Measurements from ENCODE around the gene LRRC7.

LRRC7 gene

DNA sequence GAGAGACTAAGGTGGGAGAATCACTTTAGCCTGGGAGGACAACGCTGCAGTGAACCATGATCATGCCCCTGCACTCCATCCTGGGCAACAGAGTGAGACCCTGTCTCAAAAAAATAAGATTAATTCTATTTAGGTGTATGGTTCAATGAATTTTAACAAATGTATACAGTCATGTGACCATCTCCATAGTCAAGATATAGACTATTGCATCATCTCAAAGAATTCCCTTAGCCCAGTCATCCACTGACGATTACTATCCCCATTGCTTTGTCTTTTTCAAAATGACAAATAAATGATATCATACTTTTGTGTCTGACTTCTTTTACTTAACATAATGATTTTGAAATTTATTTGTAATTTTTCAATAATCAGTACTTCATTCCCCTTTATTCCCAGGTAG is 260.0 kb downstream of the LRRC7 start:
- in situ Hi-C loops (cut with HindIII; ENCODE audit: low sequenced_read_pairs): no loop called here
- no peak for DNase-seq (ENCODE audit: low read depth)
- TF ChIP-seq, protein P1, sequence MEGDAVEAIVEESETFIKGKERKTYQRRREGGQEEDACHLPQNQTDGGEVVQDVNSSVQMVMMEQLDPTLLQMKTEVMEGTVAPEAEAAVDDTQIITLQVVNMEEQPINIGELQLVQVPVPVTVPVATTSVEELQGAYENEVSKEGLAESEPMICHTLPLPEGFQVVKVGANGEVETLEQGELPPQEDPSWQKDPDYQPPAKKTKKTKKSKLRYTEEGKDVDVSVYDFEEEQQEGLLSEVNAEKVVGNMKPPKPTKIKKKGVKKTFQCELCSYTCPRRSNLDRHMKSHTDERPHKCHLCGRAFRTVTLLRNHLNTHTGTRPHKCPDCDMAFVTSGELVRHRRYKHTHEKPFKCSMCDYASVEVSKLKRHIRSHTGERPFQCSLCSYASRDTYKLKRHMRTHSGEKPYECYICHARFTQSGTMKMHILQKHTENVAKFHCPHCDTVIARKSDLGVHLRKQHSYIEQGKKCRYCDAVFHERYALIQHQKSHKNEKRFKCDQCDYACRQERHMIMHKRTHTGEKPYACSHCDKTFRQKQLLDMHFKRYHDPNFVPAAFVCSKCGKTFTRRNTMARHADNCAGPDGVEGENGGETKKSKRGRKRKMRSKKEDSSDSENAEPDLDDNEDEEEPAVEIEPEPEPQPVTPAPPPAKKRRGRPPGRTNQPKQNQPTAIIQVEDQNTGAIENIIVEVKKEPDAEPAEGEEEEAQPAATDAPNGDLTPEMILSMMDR (IDR thresholded peaks at IDR 0.05; ENCODE audit: low read depth, low read length, missing control alignments): no peak
- H3K4me3 ChIP-seq (ENCODE audit: low read depth, low read length): no peak overlapping the region

DNA sequence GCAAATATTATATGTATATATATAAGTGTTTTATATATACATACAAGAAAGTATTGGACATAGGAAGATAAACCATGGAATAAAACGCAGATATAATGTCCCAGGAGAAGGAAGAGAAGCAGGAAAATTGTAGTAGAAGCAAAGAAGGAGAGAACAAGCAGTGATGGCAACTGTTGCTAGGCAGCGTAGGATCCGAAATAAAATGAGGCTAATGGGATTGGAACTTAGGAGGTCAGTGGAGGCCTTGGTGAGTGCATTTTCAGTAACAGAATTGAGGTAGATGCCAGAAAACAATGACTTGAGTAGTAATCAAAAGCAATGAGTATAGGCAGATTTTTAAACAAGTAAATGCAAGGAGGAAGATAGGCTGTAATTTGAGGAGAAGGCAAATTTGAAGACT is 265.8 kb downstream of the LRRC7 start:
- in situ Hi-C loops (cut with HindIII; ENCODE audit: low sequenced_read_pairs): no loop called here
- no peak for DNase-seq (ENCODE audit: low read depth)
- no peak overlapping the region for H3K4me3 ChIP-seq (ENCODE audit: low read depth, low read length)
- TF ChIP-seq, protein P1 (IDR thresholded peaks at IDR 0.05; ENCODE audit: low read depth, low read length, missing control alignments): no peak

DNA sequence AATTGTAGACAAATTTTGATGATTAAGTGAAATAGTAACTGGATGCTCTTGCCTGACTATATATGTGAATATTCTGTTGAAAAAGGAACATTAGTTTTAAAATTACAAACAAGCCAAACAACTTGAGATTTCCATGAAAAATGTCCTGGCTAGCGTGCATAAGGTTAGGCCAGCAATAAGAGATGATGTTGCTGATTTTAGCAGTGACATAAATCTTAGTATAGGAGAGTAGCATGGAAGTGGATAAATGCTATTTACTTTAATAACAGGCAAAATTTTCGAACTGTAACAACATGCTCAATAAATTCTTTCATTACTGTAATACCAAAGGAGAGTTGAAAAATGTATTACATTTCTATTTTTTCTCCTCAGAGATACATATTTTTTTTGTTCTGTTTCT is 266.6 kb downstream of the LRRC7 start:
- in situ Hi-C loops (cut with HindIII; ENCODE audit: low sequenced_read_pairs): no loop called here
- no peak for DNase-seq (ENCODE audit: low read depth)
- H3K4me3 ChIP-seq (ENCODE audit: low read depth, low read length): no peak overlapping the region
- TF ChIP-seq, protein P1 (IDR thresholded peaks at IDR 0.05; ENCODE audit: low read depth, low read length, missing control alignments): no peak

DNA sequence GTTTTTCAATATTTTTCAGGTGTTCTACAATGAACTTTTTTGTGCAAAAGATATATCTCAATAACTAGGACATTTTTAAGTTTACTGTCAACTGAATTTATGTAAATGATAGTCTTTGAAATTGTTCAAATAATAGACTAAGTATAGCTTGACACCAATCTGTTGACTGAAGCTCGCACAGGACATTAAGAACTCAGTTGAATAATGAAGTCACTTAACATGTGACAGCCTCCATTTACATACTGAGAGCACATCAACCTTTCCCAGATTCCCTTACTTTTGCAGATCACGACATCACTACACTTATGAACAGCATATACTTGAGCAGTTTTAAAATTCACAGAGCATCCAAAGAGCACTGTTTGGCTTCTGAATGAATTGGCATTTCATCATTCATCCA is 268.2 kb downstream of the LRRC7 start:
- in situ Hi-C loops (cut with HindIII; ENCODE audit: low sequenced_read_pairs): no loop called here
- TF ChIP-seq, protein P1 (IDR thresholded peaks at IDR 0.05; ENCODE audit: low read depth, low read length, missing control alignments): no peak
- no peak overlapping the region for H3K4me3 ChIP-seq (ENCODE audit: low read depth, low read length)
- DNase-seq (ENCODE audit: low read depth): no peak

DNA sequence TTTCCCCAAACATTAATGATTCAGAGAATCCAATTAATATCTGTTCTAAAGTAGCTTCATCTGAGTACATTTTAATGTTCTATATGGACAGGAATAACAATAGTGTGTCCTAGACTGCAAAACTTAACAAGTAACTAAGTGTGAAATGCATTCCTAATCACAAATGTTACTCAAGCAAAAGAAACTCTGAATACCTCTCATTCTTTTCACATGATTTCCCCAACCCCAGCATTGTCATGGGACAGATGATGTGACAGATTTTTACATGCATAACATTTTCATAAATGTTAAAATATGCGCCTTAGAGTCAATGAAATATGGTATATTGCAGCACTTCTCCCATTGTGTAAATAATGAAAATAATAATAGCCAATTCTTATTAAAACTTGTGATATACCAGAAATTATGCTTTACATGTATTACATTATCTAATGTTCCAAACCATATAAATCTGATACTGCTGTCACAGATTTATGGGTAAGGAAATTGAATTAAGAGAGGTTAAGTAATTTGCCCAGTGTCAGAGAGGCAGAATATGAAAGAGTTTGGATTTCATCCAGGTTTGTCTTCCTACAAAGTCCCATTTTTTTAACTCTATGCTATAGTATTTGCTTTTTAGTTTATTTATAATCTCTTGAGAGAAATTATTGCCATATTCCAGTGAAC is 269.4 kb downstream of the LRRC7 start:
- in situ Hi-C loops (cut with HindIII; ENCODE audit: low sequenced_read_pairs): no loop called here
- TF ChIP-seq, protein P1 (IDR thresholded peaks at IDR 0.05; ENCODE audit: low read depth, low read length, missing control alignments): no peak
- no peak overlapping the region for H3K4me3 ChIP-seq (ENCODE audit: low read depth, low read length)
- DNase-seq (ENCODE audit: low read depth): peak; percentile 3

DNA sequence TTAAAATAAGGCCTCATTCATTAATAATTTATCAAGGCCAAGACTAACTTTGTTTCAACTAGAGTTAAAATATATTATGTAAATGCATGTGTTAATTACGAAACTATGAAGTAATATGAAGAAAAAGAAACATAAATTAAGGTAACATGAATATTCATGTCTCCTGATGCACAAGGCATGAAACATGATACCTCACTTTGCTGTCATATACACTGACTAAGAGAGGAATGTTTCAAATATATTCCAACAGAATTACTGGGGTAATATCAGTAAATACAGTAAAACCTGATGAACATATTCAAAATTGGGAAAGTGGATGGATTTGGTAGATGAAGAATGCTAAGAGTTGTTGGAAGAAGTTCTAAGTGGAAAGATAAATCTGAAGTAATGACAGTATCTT is 274.6 kb downstream of the LRRC7 start:
- TF ChIP-seq, protein P1 (IDR thresholded peaks at IDR 0.05; ENCODE audit: low read depth, low read length, missing control alignments): no peak
- in situ Hi-C loops (cut with HindIII; ENCODE audit: low sequenced_read_pairs): no loop called here
- no peak for DNase-seq (ENCODE audit: low read depth)
- H3K4me3 ChIP-seq (ENCODE audit: low read depth, low read length): no peak overlapping the region

Data from astrocyte of the cerebellum (primary cell).